Measurements from ENCODE around the gene SNN. TPM values are rescaled to one million over a fixed set of nuclear protein-coding genes. Genes with fewer than 3 reads are reported as not detected.

SNN gene
- polyA plus RNA-seq, 1 experiment = 7.5 TPM

GRCh38 chr16:11634312-11634711 is 33.9 kb upstream of the SNN start:
- no peak for DNase-seq (ENCODE audit: low read depth)
- POLR2A ChIA-PET = no interaction called here
- Histone ChIP-seq H3K36me3 (ENCODE audit: control insufficient read depth, insufficient read depth, low read length) (no peaks in the 10 kb centered on the region), H3K4me3 (ENCODE audit: low read depth, low read length) (no peak overlapping the region), H3K27me3 (ENCODE audit: control insufficient read depth, insufficient read depth, low read length) (no peaks in the 10 kb centered on the region)
- TF ChIP-seq CTCF (IDR thresholded peaks at IDR 0.05; ENCODE audit: insufficient read depth, low read depth, low read length) = no peak
- CTCF ChIA-PET = interaction anchor here (1.0 kb wide), 1 partner anchor 37 kb away, joined by 3 read pairs; no protein-coding TSS in a partner anchor

DNA sequence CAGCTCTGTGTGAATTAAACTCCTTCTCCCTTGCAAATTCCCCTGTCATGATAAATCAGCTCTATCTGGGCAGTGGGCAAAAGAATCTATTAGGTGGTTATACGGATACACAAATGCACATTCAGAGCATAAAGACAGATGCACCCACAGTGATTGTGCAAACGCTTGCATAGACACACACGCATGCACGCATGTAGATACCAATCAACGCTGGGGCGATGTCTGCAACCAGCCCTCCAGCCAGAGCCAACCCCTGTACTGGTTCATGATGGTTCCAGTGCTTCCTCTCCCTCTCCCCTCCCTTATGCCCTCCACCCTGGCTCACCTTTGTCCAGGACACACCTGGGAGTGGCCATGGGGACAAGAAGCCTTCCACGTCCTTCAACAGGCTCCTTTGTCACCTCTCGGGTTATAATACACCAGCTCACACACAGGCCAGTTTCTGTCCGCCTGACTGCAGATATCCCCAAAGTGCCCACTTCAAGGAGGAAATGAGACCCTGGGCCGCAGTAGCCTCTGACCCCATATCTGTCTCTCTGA is 33.1 kb upstream of the SNN start:
- Histone ChIP-seq H3K4me3 (ENCODE audit: low read depth, low read length) (no peak overlapping the region), H3K36me3 (ENCODE audit: control insufficient read depth, insufficient read depth, low read length) (no peaks in the 10 kb centered on the region), H3K27me3 (ENCODE audit: control insufficient read depth, insufficient read depth, low read length) (no peaks in the 10 kb centered on the region)
- TF ChIP-seq CTCF (IDR thresholded peaks at IDR 0.05; ENCODE audit: insufficient read depth, low read depth, low read length) = no peak
- POLR2A ChIA-PET = no interaction called here
- CTCF ChIA-PET = interaction anchor here (1.0 to 2.2 kb wide), 3 partner anchors 38 to 97 kb away, joined by 3 to 6 read pairs (median 3); no protein-coding TSS in a partner anchor
- no peak for DNase-seq (ENCODE audit: low read depth)

DNA sequence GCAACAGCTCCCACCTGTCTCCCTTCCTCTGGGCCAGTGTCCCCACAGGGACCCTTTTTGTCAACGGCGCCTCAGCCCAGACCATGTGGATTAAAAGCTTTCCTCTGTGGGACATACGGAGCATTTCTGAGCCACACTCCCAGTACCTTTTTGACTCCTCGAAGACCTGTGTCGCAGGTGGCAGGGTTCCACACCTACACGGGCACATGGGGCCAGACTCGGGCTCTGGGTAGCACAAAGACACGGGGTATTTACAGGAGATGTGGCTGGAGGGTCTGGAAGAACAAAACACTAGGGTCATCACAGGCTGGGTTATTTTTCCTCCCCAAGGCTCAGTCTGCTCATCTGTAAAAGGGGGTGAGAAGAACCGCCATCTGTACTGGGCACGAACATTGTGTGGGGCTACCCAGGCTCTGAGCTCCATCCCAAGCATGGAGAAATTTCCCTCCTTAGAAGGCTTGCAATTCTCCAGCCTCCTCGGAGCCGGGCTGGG is 32.5 kb upstream of the SNN start:
- ChIA-PET CTCF (interaction anchor here (1.2 to 2.2 kb wide), 2 partner anchors 50 to 98 kb away, joined by 3 to 6 read pairs; no protein-coding TSS in a partner anchor), POLR2A (no interaction called here)
- DNase-seq (ENCODE audit: low read depth) = no peak
- no peak for TF ChIP-seq CTCF (IDR thresholded peaks at IDR 0.05; ENCODE audit: insufficient read depth, low read depth, low read length)
- Histone ChIP-seq H3K4me3 (ENCODE audit: low read depth, low read length) (no peak overlapping the region), H3K27me3 (ENCODE audit: control insufficient read depth, insufficient read depth, low read length) (no peaks in the 10 kb centered on the region), H3K36me3 (ENCODE audit: control insufficient read depth, insufficient read depth, low read length) (no peaks in the 10 kb centered on the region)

GRCh38 chr16:11636172-11636721 is 32.0 kb upstream of the SNN start:
- ChIA-PET CTCF (interaction anchor here (2.2 kb wide), 1 partner anchor 98 kb away, joined by 6 read pairs; no protein-coding TSS in a partner anchor), POLR2A (no interaction called here)
- Histone ChIP-seq H3K27me3 (ENCODE audit: control insufficient read depth, insufficient read depth, low read length) (no peaks in the 10 kb centered on the region), H3K4me3 (ENCODE audit: low read depth, low read length) (no peak overlapping the region), H3K36me3 (ENCODE audit: control insufficient read depth, insufficient read depth, low read length) (no peaks in the 10 kb centered on the region)
- no peak for DNase-seq (ENCODE audit: low read depth)
- no peak for TF ChIP-seq CTCF (IDR thresholded peaks at IDR 0.05; ENCODE audit: insufficient read depth, low read depth, low read length)

DNA sequence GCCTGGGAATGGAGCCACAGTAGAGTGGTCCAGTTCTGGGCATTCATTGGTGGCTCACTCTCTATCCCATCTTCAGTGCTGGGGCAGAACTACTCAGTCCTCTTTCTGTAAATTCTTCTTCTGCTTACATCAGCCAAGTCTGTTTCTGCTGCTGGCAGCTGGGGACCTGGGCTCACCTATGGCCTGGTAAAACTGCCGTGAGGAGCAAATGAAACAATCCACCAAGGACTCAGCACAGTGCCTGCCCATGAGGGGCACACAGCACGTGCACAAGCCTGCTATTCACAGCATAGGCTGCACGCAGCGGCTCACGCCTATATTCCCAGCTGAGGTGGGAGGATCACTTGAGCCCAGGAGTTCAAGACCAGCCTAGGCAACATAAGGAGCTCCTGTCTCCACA is 30.9 kb upstream of the SNN start:
- no peak for TF ChIP-seq CTCF (IDR thresholded peaks at IDR 0.05; ENCODE audit: insufficient read depth, low read depth, low read length)
- CTCF ChIA-PET = interaction anchor here (1.1 to 1.9 kb wide), 2 partner anchors 105 to 231 kb away, joined by 3 to 5 read pairs; no protein-coding TSS in a partner anchor
- DNase-seq (ENCODE audit: low read depth) = no peak
- no peaks in the 10 kb centered on the region for H3K27me3 ChIP-seq (ENCODE audit: control insufficient read depth, insufficient read depth, low read length)
- H3K36me3 ChIP-seq (ENCODE audit: control insufficient read depth, insufficient read depth, low read length) = no peaks in the 10 kb centered on the region
- H3K4me3 ChIP-seq (ENCODE audit: low read depth, low read length) = no peak overlapping the region
- POLR2A ChIA-PET = no interaction called here

Data from BJ (cell line).